ENCODE data around the gene ZNF346.

GRCh38 chr5:177124486-177124991, 102.0 kb downstream of the ZNF346 start:
- no peak for TF ChIP-seq CTCF (IDR thresholded peaks at IDR 0.05; ENCODE audit: poor library complexity)
- TF ChIP-seq EZH2 (IDR thresholded peaks at IDR 0.05; ENCODE audit: borderline replicate concordance): no peak
- no peak for TF ChIP-seq EZH2phosphoT487 (IDR thresholded peaks at IDR 0.05; ENCODE audit: low read depth, severe bottlenecking, unreplicated experiment)
